ENCODE measurements around the gene ATG101. TPM values are rescaled to one million over a fixed set of nuclear protein-coding genes. Genes with fewer than 3 reads are reported as not detected.

ATG101 gene
- total RNA-seq, 4 donors from 2014 or later = 39.5 to 76.1 (median 56.5) TPM

DNA sequence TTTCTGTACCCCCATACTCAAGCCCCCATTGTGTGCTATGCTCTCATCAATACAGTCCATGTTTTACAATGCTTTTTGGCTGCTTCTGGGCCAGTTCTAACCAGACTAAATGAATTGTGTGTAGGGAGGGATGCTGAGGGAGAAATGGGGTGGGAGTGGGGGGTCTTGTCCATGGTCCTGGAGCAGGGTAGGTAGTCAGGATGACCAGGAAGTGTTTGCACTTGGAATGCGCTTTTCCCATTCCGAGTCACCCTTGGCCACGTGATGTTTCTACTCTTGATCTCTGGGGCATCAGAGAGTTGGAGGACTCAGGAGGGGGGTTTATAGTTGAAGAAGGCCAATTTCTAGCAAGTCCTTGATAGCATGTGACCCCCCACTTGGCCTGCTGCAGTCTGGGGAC, 8.5 kb downstream of the ATG101 start:
- no peak for DNase-seq (ENCODE audit: low spot score in 2 of 2)
- no peaks in the 10 kb centered on the region for H3K9me3 ChIP-seq
- H3K27me3 ChIP-seq = no peaks in the 10 kb centered on the region
- peaks cover 44% of the 10 kb centered on the region for H3K36me3 ChIP-seq
- no peak overlapping the region for H3K4me3 ChIP-seq
- no peak overlapping the region for H3K27ac ChIP-seq
- H3K4me1 ChIP-seq = peaks cover 25% of the 10 kb centered on the region
- 94% methylated on average over 3 of the region's 3 CpGs for WGBS
- no peak for TF ChIP-seq POLR2A (IDR thresholded peaks at IDR 0.05)
- TF ChIP-seq, protein P1, sequence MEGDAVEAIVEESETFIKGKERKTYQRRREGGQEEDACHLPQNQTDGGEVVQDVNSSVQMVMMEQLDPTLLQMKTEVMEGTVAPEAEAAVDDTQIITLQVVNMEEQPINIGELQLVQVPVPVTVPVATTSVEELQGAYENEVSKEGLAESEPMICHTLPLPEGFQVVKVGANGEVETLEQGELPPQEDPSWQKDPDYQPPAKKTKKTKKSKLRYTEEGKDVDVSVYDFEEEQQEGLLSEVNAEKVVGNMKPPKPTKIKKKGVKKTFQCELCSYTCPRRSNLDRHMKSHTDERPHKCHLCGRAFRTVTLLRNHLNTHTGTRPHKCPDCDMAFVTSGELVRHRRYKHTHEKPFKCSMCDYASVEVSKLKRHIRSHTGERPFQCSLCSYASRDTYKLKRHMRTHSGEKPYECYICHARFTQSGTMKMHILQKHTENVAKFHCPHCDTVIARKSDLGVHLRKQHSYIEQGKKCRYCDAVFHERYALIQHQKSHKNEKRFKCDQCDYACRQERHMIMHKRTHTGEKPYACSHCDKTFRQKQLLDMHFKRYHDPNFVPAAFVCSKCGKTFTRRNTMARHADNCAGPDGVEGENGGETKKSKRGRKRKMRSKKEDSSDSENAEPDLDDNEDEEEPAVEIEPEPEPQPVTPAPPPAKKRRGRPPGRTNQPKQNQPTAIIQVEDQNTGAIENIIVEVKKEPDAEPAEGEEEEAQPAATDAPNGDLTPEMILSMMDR (IDR thresholded peaks at IDR 0.05) = no peak
- no peak for TF ChIP-seq EP300 (IDR thresholded peaks at IDR 0.05)
- no peak for TF ChIP-seq POLR2AphosphoS5 (IDR thresholded peaks at IDR 0.05)

DNA sequence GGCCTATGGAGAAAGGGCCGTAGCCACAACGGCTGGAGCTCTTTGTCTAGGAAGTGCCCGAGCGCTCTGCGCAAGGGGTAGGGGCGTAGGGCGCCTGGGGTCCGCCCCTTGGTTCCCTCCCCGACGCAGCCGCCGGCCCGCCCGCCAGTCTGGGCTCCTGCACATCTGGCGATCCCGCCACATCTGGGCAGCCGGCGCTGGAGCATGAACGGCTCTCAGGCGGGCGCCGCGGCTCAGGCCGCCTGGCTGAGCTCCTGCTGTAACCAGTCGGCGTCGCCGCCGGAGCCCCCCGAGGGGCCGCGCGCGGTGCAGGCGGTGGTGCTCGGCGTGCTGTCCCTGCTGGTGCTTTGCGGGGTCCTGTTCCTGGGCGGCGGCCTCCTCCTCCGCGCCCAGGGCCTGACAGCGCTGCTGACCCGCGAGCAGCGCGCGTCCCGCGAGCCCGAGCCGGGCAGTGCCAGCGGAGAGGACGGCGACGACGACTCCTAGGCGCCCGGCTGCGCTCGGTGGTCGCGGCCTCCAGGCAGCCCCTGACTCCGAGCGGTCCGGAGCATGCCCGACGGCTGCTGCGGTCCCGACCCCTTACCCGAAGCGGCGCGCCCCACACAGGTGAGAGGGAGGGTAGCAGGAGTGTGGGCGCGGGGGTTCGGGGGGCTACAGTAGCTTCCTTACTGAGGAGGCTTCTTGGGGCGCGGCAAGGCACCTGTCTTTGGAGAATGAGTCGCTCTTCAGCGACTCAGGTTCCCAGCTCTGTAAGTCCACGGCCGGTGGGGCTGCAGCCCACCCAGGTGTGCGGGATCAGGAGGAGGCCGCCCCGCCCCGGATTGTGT, 10.0 kb downstream of the ATG101 start, which contains the start of gene SMIM41:
Gene SMIM41 (plus strand): TSS at position 129 of the 827 bp plus-strand sequence. CDS start 76 bp downstream, at position 205.
- WGBS = 32% methylated on average over 5 of the region's 87 CpGs
- no peak for DNase-seq (ENCODE audit: low spot score in 2 of 2)
- Histone ChIP-seq H3K9me3 (no peaks in the 10 kb centered on the region), H3K27ac (no peak within 1 kb of the TSS), H3K4me3 (peak within 1 kb of the TSS; percentile 27), H3K36me3 (peaks cover 40% of the 10 kb centered on the region), H3K27me3 (no peaks in the 10 kb centered on the region), H3K4me1 (peaks cover 22% of the 10 kb centered on the region)
- TF ChIP-seq POLR2A (IDR thresholded peaks at IDR 0.05) (no peak), EP300 (IDR thresholded peaks at IDR 0.05) (no peak), POLR2AphosphoS5 (IDR thresholded peaks at IDR 0.05) (no peak)
- TF ChIP-seq, protein P1 (IDR thresholded peaks at IDR 0.05) = no peak

GRCh38 chr12:52080403-52081251, 10.8 kb downstream of the ATG101 start:
- Histone ChIP-seq H3K4me1 (peaks cover 22% of the 10 kb centered on the region), H3K27me3 (no peaks in the 10 kb centered on the region), H3K27ac (no peak overlapping the region), H3K36me3 (peaks cover 34% of the 10 kb centered on the region), H3K9me3 (no peaks in the 10 kb centered on the region), H3K4me3 (peak overlapping the region; percentile 27)
- TF ChIP-seq EP300 (IDR thresholded peaks at IDR 0.05) (no peak), POLR2AphosphoS5 (IDR thresholded peaks at IDR 0.05) (no peak), POLR2A (IDR thresholded peaks at IDR 0.05) (no peak)
- TF ChIP-seq, protein P1 (IDR thresholded peaks at IDR 0.05) = no peak
- 77% methylated on average over 8 of the region's 10 CpGs for WGBS
- DNase-seq (ENCODE audit: low spot score in 2 of 2) = no peak

DNA sequence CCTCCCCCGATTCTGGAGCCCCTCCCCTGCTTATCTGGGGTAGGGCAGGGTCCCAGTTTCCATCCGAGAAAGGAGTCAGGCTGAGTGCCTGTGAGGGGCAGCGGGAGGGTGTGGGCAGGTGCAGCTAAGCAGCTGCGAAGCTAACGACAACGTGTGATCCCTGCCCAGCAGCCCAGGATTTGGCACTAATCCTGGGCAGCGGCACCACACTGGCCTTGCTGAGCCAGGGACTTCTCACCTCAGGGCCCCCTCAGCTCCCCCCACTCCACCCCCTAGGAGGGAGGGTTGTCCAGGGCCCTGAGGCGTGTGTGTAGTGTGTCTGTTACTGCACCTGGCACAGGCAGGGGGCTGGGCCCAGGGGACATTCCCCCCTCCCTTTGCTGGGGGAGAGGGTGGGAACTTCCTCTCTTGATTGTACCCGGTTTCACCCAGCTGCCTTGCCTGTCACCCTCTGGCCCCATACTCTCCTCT, 11.5 kb downstream of the ATG101 start:
- H3K36me3 ChIP-seq = peaks cover 28% of the 10 kb centered on the region
- WGBS = 56% methylated on average over 4 of the region's 9 CpGs
- no peaks in the 10 kb centered on the region for H3K9me3 ChIP-seq
- H3K4me3 ChIP-seq = no peak overlapping the region
- TF ChIP-seq POLR2AphosphoS5 (IDR thresholded peaks at IDR 0.05) = no peak
- TF ChIP-seq, protein P1 (IDR thresholded peaks at IDR 0.05) = no peak
- TF ChIP-seq EP300 (IDR thresholded peaks at IDR 0.05) = no peak
- no peak for TF ChIP-seq POLR2A (IDR thresholded peaks at IDR 0.05)
- no peak for DNase-seq (ENCODE audit: low spot score in 2 of 2)
- peaks cover 4% of the 10 kb centered on the region for H3K27me3 ChIP-seq
- peak overlapping the region; percentile 24 for H3K27ac ChIP-seq
- peaks cover 22% of the 10 kb centered on the region for H3K4me1 ChIP-seq

Measured in suprapubic skin (tissue), 4 donors.